NCI-H524 (cell line): Measurements from ENCODE around the gene ITGAE.
"Not testable (repeated sequence)": the region's sequence is repeated elsewhere in the genome, so short reads cannot be mapped to it uniquely, and the experiment has no call there.

Source experiments
- DNase-seq, 2 experiments: peaks; one replicate each; lab custom pipeline; 2025; lab: John Stamatoyannopoulos, UW

The ITGAE gene, protein sequence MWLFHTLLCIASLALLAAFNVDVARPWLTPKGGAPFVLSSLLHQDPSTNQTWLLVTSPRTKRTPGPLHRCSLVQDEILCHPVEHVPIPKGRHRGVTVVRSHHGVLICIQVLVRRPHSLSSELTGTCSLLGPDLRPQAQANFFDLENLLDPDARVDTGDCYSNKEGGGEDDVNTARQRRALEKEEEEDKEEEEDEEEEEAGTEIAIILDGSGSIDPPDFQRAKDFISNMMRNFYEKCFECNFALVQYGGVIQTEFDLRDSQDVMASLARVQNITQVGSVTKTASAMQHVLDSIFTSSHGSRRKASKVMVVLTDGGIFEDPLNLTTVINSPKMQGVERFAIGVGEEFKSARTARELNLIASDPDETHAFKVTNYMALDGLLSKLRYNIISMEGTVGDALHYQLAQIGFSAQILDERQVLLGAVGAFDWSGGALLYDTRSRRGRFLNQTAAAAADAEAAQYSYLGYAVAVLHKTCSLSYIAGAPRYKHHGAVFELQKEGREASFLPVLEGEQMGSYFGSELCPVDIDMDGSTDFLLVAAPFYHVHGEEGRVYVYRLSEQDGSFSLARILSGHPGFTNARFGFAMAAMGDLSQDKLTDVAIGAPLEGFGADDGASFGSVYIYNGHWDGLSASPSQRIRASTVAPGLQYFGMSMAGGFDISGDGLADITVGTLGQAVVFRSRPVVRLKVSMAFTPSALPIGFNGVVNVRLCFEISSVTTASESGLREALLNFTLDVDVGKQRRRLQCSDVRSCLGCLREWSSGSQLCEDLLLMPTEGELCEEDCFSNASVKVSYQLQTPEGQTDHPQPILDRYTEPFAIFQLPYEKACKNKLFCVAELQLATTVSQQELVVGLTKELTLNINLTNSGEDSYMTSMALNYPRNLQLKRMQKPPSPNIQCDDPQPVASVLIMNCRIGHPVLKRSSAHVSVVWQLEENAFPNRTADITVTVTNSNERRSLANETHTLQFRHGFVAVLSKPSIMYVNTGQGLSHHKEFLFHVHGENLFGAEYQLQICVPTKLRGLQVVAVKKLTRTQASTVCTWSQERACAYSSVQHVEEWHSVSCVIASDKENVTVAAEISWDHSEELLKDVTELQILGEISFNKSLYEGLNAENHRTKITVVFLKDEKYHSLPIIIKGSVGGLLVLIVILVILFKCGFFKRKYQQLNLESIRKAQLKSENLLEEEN

GRCh38 chr17:3800362-3801271 is at the start of gene ITGAE:
ITGAE (minus strand) TSS chr17:3801188; CDS start chr17:3801144, 44 bp downstream.
- no peak for DNase-seq

- DNase-seq, result no peak
Measured at GRCh38 chr17:3848229-3848835, 47.3 kb upstream of the ITGAE start.

DNA sequence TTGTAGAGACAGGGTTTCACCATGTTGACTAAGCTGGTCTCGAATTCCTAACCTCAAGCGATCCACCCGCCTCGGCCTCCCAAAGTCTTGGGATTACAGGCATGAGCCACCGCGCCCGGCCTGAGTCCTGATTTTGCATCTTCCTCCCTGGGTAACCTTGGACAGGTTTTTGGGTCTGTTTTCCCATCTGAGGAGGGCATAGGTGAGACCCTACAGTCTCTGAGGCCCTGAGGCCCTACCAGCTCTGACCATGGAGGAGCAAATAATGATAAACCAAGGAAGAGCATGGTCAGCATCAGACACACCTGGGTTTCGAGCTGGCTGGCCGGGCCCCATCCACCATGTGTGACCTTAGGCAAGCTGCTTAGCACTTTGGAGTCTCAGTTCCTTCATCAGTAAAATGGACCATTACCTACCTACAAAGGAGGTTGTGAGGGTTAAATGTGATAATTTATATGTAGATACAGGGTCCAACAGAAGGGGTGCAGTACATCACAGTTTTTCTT is 46.2 kb upstream of the ITGAE start:
- no peak for DNase-seq

GRCh38 chr17:3846437-3847164 is 45.6 kb upstream of the ITGAE start:
- no peak for DNase-seq

GRCh38 chr17:3845621-3846436 is 44.8 kb upstream of the ITGAE start, which contains the start of gene NCBP3:
NCBP3 (minus strand) TSS chr17:3846246; CDS start chr17:3846223, 23 bp downstream.
- DNase-seq, result peak; percentile 68 to 87

GRCh38 chr17:3845291-3845620 is 44.3 kb upstream of the ITGAE start:
- DNase-seq, result no peak

- DNase-seq, result not testable (repeated sequence)
Measured at GRCh38 chr17:3844556-3844955, 43.6 kb upstream of the ITGAE start.

DNA sequence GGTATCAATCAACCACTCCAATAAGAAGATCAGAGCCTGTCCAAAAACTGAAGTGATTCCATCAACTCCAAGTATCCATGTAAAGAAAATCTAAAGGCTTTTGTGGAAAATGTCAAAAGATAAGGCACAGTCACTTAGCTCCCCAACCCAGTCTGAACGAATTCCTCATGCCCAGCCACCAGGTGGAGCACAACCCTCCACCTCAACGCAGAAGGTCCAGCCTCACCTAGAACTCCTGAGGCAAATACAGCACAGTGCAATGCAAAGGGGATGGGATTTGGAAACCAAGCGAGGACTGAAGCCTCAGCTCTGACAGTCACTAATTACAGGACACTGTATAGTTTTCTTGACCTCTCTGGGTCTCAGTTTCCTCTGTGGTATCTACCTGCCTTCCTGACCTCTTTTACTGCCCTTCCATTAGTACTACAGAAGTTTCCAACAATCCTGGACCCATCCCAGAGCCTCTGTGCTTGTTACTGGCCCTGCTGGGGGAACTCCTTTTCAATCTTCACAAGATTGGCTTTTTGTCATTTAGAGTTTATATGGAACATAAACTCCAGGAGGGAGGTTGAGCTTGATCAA is 43.0 kb upstream of the ITGAE start:
- DNase-seq, result peak; percentile 6 to 38

GRCh38 chr17:3838206-3838605 is 37.2 kb upstream of the ITGAE start:
- DNase-seq, result no peak

DNA sequence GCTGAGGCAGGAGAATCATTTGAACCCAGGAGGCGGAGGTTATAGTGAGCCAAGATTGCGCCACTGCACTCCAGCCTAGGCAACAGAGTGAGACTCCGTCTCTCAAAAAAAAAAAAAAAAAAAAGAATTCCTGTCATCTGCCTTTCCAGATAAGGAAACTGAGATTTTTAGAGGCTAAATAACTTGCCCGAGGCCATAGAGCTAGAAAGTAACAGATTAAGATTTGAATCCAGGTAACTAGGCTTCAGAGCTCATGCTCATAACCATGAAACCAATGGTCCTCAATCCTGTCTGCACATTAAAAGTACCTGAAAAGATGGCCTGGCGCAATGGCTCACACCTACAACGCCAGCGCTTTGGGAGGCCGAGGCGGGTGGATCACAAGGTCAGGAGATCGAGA is 35.6 kb upstream of the ITGAE start:
- DNase-seq, result no peak

DNA sequence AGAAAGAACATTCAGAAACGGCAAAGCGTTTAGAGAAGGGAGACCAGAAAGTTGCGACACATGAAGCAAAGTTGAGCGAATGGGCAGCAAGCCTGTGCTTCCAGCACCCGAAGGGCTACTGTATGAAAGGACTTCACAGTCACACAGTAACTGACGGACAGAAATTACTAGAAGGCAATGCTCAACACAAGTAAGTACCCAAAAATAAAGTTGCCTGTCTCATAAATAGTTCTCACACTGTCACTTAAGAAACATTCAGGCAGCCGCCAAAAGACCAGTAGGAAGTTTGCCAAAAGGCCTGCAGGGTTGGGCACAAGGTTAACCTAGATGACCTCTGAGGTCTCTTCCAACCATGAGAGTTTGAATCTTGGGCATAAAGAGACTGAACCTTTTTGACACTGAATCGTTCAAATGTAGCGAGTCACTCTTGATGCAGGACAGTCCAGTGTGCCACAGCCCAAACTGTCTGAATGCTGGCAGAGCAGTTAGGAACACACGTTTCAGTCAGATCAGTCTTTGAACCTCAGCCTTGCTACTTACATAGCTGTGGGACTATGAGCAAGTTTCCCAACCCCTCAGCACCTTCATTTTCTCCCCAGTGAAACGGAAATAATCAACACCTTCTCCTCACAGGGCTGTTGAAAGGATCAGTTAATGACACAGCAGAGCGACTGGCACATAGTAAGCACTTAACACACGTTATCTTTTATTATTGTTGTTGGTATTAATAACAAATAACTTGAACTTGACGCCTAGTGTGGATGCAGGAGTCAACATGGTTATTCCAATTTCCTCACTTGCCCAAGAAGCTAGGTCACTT is 34.6 kb upstream of the ITGAE start:
- no peak for DNase-seq

- DNase-seq, result no peak
Measured at GRCh38 chr17:3834811-3835210, 33.8 kb upstream of the ITGAE start.

DNA sequence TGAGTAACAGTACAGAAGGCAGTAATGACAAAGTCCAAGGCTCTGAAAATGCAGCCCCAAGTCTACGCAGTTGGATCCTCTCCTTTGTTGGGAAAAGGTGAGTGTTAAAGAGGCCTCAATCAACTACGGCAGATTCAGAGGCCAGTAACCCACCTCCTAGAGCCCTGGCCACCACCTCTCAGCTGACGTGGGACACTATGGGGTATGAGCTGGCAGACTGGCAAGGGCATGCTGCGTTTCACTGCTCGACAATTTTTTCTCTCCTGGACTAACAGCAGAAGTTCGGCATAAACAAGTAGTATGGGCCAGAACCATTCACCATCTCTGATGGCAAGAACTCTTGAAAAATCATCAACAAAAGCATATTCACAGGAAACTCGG is 27.9 kb upstream of the ITGAE start:
- DNase-seq, result no peak

- no peak for DNase-seq
Measured at GRCh38 chr17:3828151-3828851, 27.3 kb upstream of the ITGAE start.

GRCh38 chr17:3827124-3827773 is 26.3 kb upstream of the ITGAE start:
- DNase-seq, result peak in 1 of 2 experiments; percentile 43

- DNase-seq, result no peak
Measured at GRCh38 chr17:3826191-3826590, 25.2 kb upstream of the ITGAE start.

DNA sequence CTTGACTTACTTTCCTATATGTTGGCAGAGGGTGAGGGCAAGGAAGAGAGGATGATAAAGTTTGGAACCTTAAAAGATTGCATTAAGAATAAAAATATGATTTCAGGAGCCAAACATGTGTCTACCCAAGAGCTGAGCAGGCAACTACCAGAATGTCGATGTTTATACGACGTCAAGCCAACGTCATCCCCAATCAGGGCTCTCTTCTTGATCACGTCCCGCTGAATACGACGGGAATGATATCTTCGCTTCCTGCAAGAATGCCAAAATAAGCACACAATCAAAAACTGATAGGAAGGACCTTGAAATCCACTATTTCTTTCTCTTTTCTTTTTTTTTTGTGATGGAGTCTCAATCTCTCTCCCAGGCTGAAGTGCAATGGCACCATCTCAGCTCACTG is 20.1 kb upstream of the ITGAE start:
- DNase-seq, result no peak
